Measurements from ENCODE around the gene HOXD4. TPM values are rescaled to one million over a fixed set of nuclear protein-coding genes. Genes with fewer than 3 reads are reported as not detected.

The HOXD4 gene
- total RNA-seq, 1 experiment from 2014 or later = not detected

GRCh38 chr2:176137906-176138305, 13.4 kb upstream of the HOXD4 start:
- Mint-ChIP-seq H3K27ac (no peak overlapping the region), H3K4me3 (no peak overlapping the region), H3K4me1 (peaks cover 17% of the 10 kb centered on the region), H3K9me3 (no peaks in the 10 kb centered on the region), H3K27me3 (ENCODE audit: low read depth) (peaks cover 98% of the 10 kb centered on the region), H3K36me3 (no peaks in the 10 kb centered on the region)
- DNase-seq (ENCODE audit: low spot score) = no peak
- CTCF ChIA-PET = no interaction called here
- TF ChIP-seq ZNF425 (CRISPR knock-in tag; conservative IDR thresholded peaks at IDR 0.05) (no peak), NR2C2 (CRISPR knock-in tag; IDR thresholded peaks at IDR 0.05) (no peak), E2F5 (CRISPR knock-in tag; IDR thresholded peaks at IDR 0.05) (no peak)
- POLR2A ChIA-PET = no interaction called here
- ATAC-seq = no peak

GRCh38 chr2:176138526-176138922, 12.8 kb upstream of the HOXD4 start:
- Mint-ChIP-seq H3K9me3 (no peaks in the 10 kb centered on the region), H3K4me1 (peaks cover 17% of the 10 kb centered on the region), H3K4me3 (no peak overlapping the region), H3K27ac (no peak overlapping the region), H3K27me3 (ENCODE audit: low read depth) (peaks cover 98% of the 10 kb centered on the region), H3K36me3 (no peaks in the 10 kb centered on the region)
- ATAC-seq = no peak
- no peak for DNase-seq (ENCODE audit: low spot score)
- CTCF ChIA-PET = interaction anchor here (2.8 to 3.4 kb wide), 6 partner anchors 12 to 516 kb away, joined by 14 to 73 read pairs (median 26); no protein-coding TSS in a partner anchor
- POLR2A ChIA-PET = no interaction called here
- TF ChIP-seq NR1H2 (CRISPR knock-in tag; IDR thresholded peaks at IDR 0.05) = no peak
- TF ChIP-seq PRRX2 (CRISPR knock-in tag; IDR thresholded peaks at IDR 0.05) = no peak
- TF ChIP-seq ATF6 (CRISPR knock-in tag; IDR thresholded peaks at IDR 0.05) = no peak
- no peak for TF ChIP-seq MXD4 (CRISPR knock-in tag; IDR thresholded peaks at IDR 0.05; ENCODE audit: borderline replicate concordance)
- TF ChIP-seq ARID4B (CRISPR knock-in tag; IDR thresholded peaks at IDR 0.05; ENCODE audit: borderline replicate concordance) = no peak
- TF ChIP-seq ZBTB43 (CRISPR knock-in tag; IDR thresholded peaks at IDR 0.05) = no peak
- no peak for TF ChIP-seq ZNF138 (CRISPR knock-in tag; conservative IDR thresholded peaks at IDR 0.05)
- no peak for TF ChIP-seq AFF4 (CRISPR knock-in tag; IDR thresholded peaks at IDR 0.05; ENCODE audit: borderline replicate concordance)
- TF ChIP-seq NFE2L1 (CRISPR knock-in tag; IDR thresholded peaks at IDR 0.05) = no peak
- no peak for TF ChIP-seq STAT6 (CRISPR knock-in tag; conservative IDR thresholded peaks at IDR 0.05; ENCODE audit: low read depth)
- no peak for TF ChIP-seq EMX1 (CRISPR knock-in tag; IDR thresholded peaks at IDR 0.05)
- TF ChIP-seq RELA (CRISPR knock-in tag; IDR thresholded peaks at IDR 0.05; ENCODE audit: borderline replicate concordance) = no peak
- no peak for TF ChIP-seq ZMAT4 (CRISPR knock-in tag; IDR thresholded peaks at IDR 0.05)
- no peak for TF ChIP-seq ETV6 (CRISPR knock-in tag; IDR thresholded peaks at IDR 0.05)
